PFSK-1 (cell line): ENCODE data around the gene FREM1.

ENCODE experiments used
- POLR2AphosphoS5 ChIP-seq: IDR thresholded peaks from 2 replicates; pipeline ENCODE4 v1.6.1; 2012; ENCODE audit warnings: low read depth, mild to moderate bottlenecking, control low read depth, low read length, moderate library complexity
- SIN3A ChIP-seq: IDR thresholded peaks from 2 replicates; pipeline ENCODE4 v1.6.1; 2012; ENCODE audit warnings: mild to moderate bottlenecking, low read length, moderate library complexity, borderline replicate concordance; ENCODE audit not compliant: insufficient read depth

- TF ChIP-seq POLR2AphosphoS5, result no peak
- TF ChIP-seq SIN3A, result no peak
These were observed 11.0 kb downstream of the FREM1 start for GRCh38 chr9:14899042-14899814.
